ENCODE measurements around the gene RBM47.
A peak's percentile ranks its signal among the peaks of the same experiment; 100 is the strongest.

The RBM47 gene

DNA sequence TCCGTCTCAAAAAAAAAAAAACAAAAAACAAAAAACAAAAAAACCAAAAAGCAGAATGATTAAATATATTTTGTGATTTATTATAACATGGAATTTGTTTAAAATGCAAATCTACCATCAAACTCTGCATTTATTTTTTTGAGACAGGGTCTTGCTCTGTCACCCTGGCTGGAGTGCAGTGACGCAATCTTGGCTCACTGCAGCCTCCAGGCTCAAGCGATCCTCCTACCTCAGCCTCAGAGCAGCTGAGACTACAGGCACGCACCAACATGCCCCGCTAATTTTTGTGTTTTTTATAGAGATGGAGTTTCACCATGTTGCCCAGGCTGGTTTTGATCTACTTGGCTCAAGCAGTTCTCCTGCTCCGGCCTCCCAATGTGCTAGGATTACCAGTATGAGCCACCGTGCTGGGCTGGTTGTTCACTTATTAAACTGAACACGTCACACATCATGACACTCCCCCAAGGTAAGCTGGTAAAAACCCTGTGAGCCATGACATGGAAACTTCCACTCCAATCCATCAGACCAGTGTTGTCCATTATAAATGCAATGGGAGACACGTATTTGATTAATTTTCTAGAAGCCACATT lies 45.7 kb downstream of the RBM47 start:
- Histone ChIP-seq H3K27me3 (ENCODE audit: control insufficient read depth in 1 of 2, insufficient read depth in 1 of 2, low read length in 2 of 2) (no peaks in the 10 kb centered on the region), H3K36me3 (ENCODE audit: control insufficient read depth in 1 of 2, insufficient read depth in 2 of 2, low read depth in 1 of 2, low read length in 2 of 2) (peaks cover 0 to 3% of the 10 kb centered on the region in 2 experiments), H3K23ac (ENCODE audit: low read length in 2 of 2) (no peak overlapping the region), H3K4ac (ENCODE audit: low read depth in 1 of 2, low read length in 2 of 2) (no peak overlapping the region), H3K14ac (ENCODE audit: low read length in 2 of 2) (no peak overlapping the region), H2BK15ac (ENCODE audit: low read depth, poor library complexity, severe bottlenecking) (no peak overlapping the region), H3K4me2 (ENCODE audit: low read length, poor library complexity, severe bottlenecking) (no peak overlapping the region), H3K27ac (ENCODE audit: low read length, poor library complexity, severe bottlenecking) (peak overlapping the region; percentile 72), H2BK120ac (ENCODE audit: low read depth, low read length) (no peak overlapping the region), H2AFZ (ENCODE audit: low read depth, low read length) (no peak overlapping the region), H4K8ac (ENCODE audit: low read length) (no peak overlapping the region), H3K4me1 (ENCODE audit: control insufficient read depth, insufficient read depth, low read depth, low read length) (peaks cover 6% of the 10 kb centered on the region), H3K79me1 (replicated peaks; ENCODE audit: low read length, poor library complexity, severe bottlenecking) (peaks cover 1% of the 10 kb centered on the region), H3K4me3 (ENCODE audit: insufficient read depth in 1 of 2, low read depth in 1 of 2, low read length in 2 of 2) (no peak overlapping the region), H2BK5ac (ENCODE audit: low read depth, low read length, poor library complexity, severe bottlenecking) (no peak overlapping the region), H3K18ac (ENCODE audit: low read depth in 1 of 2, low read length in 2 of 2) (no peak overlapping the region), H3K9me3 (ENCODE audit: control insufficient read depth, low read length) (no peaks in the 10 kb centered on the region), H3K9ac (ENCODE audit: low read length) (no peak overlapping the region), H2AK5ac (ENCODE audit: low read length, severe bottlenecking) (no peak overlapping the region), H2BK12ac (ENCODE audit: low read length in 2 of 2) (no peak overlapping the region), H4K91ac (ENCODE audit: low read length) (no peak overlapping the region)
- 98% methylated on average over 7 of the region's 9 CpGs for WGBS
- DNase-seq, result no peak

DNA sequence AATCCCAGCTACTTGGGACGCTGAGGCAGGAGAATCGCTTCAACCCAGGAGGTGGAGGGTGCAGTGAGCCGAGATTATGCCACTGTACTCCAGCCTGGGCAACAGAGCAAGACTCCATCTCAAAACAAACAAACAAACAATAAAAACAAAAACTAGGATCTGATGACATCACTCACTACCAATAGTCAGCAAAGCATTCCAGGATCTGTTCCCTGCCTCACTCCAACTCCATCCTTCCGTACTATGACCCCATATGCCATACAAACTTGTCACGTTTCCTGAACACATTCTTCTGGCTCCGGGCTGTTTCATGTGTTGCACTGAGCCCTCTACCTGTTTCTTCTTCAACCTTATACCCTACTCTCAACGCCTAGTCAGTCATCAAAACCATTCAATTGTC lies 47.3 kb downstream of the RBM47 start:
- Histone ChIP-seq H2BK15ac (ENCODE audit: low read depth, poor library complexity, severe bottlenecking) (no peak overlapping the region), H2BK5ac (ENCODE audit: low read depth, low read length, poor library complexity, severe bottlenecking) (no peak overlapping the region), H3K9ac (ENCODE audit: low read length) (no peak overlapping the region), H2BK12ac (ENCODE audit: low read length in 2 of 2) (no peak overlapping the region), H2BK120ac (ENCODE audit: low read depth, low read length) (no peak overlapping the region), H3K23ac (ENCODE audit: low read length in 2 of 2) (no peak overlapping the region), H3K4ac (ENCODE audit: low read depth in 1 of 2, low read length in 2 of 2) (no peak overlapping the region), H3K18ac (ENCODE audit: low read depth in 1 of 2, low read length in 2 of 2) (no peak overlapping the region), H3K4me3 (ENCODE audit: insufficient read depth in 1 of 2, low read depth in 1 of 2, low read length in 2 of 2) (no peak overlapping the region), H3K4me2 (ENCODE audit: low read length, poor library complexity, severe bottlenecking) (no peak overlapping the region), H3K9me3 (ENCODE audit: control insufficient read depth, low read length) (no peaks in the 10 kb centered on the region), H4K8ac (ENCODE audit: low read length) (no peak overlapping the region), H3K79me1 (replicated peaks; ENCODE audit: low read length, poor library complexity, severe bottlenecking) (peaks cover 3% of the 10 kb centered on the region), H3K36me3 (ENCODE audit: control insufficient read depth in 1 of 2, insufficient read depth in 2 of 2, low read depth in 1 of 2, low read length in 2 of 2) (peaks cover 0 to 3% of the 10 kb centered on the region in 2 experiments), H2AK5ac (ENCODE audit: low read length, severe bottlenecking) (peak overlapping the region; percentile 39), H3K4me1 (ENCODE audit: control insufficient read depth, insufficient read depth, low read depth, low read length) (peaks cover 7% of the 10 kb centered on the region), H2AFZ (ENCODE audit: low read depth, low read length) (no peak overlapping the region), H3K27me3 (ENCODE audit: control insufficient read depth in 1 of 2, insufficient read depth in 1 of 2, low read length in 2 of 2) (no peaks in the 10 kb centered on the region), H3K27ac (ENCODE audit: low read length, poor library complexity, severe bottlenecking) (no peak overlapping the region), H3K14ac (ENCODE audit: low read length in 2 of 2) (no peak overlapping the region), H4K91ac (ENCODE audit: low read length) (no peak overlapping the region)
- DNase-seq, result no peak
- WGBS, result 97% methylated on average over 7 of the region's 7 CpGs

DNA sequence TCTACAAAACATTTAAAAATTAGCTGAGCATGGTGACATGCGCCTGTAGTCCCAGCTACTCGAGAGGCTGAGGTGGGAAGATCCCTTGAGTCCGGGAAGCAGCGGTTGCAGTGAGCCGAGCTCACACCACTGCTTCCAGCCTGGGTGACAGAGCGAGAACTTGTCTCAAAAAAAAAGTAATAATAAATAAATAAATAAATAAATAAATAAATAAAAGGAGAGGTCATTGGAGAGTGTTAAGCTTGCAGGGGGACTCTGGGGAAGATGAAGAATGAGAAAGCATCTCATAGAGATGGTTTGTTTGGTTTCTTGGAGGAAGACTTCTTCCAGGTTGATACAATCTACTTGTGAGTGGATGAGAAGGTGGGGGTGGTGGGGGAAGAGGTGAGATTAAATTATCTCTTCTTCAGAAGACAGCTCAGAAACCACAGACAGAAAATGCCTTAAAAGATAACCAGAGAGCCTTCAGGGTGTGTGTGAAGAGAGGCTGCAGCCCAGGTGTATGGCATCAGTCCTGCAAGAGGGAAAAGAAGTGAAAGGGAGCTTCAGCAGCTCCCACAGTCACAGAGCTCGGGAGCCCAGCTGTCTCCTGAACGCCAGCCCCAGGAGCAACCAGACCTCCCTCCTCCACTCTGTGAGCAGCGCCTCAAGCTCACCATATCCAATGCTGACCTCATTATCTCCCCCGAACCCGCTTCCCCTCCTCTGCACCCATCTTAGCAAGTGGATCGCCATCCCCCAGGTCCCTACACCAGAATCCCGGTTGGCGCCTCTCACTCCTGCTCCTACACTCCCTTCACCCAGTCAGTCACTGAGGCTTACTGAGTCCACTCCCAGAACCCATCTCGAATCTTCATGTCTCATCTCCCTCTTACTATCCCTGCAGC lies 48.2 kb downstream of the RBM47 start:
- no peak overlapping the region for H3K4ac ChIP-seq (ENCODE audit: low read depth in 1 of 2, low read length in 2 of 2)
- H4K91ac ChIP-seq (ENCODE audit: low read length), result no peak overlapping the region
- H3K18ac ChIP-seq (ENCODE audit: low read depth in 1 of 2, low read length in 2 of 2), result no peak overlapping the region
- H3K27me3 ChIP-seq (ENCODE audit: control insufficient read depth in 1 of 2, insufficient read depth in 1 of 2, low read length in 2 of 2), result no peaks in the 10 kb centered on the region
- DNase-seq, result no peak
- no peak overlapping the region for H4K8ac ChIP-seq (ENCODE audit: low read length)
- no peak overlapping the region for H3K27ac ChIP-seq (ENCODE audit: low read length, poor library complexity, severe bottlenecking)
- no peak overlapping the region for H3K9ac ChIP-seq (ENCODE audit: low read length)
- H2AK5ac ChIP-seq (ENCODE audit: low read length, severe bottlenecking), result peak overlapping the region; percentile 7
- 85% methylated on average over 12 of the region's 15 CpGs for WGBS
- no peak overlapping the region for H3K14ac ChIP-seq (ENCODE audit: low read length in 2 of 2)
- H3K4me1 ChIP-seq (ENCODE audit: control insufficient read depth, insufficient read depth, low read depth, low read length), result peaks cover 10% of the 10 kb centered on the region
- no peak overlapping the region for H3K23ac ChIP-seq (ENCODE audit: low read length in 2 of 2)
- H3K79me1 ChIP-seq (replicated peaks; ENCODE audit: low read length, poor library complexity, severe bottlenecking), result peaks cover 3% of the 10 kb centered on the region
- no peak overlapping the region for H3K4me2 ChIP-seq (ENCODE audit: low read length, poor library complexity, severe bottlenecking)
- H3K4me3 ChIP-seq (ENCODE audit: insufficient read depth in 1 of 2, low read depth in 1 of 2, low read length in 2 of 2), result no peak overlapping the region
- no peaks in the 10 kb centered on the region for H3K9me3 ChIP-seq (ENCODE audit: control insufficient read depth, low read length)
- H2AFZ ChIP-seq (ENCODE audit: low read depth, low read length), result no peak overlapping the region
- H3K36me3 ChIP-seq (ENCODE audit: control insufficient read depth in 1 of 2, insufficient read depth in 2 of 2, low read depth in 1 of 2, low read length in 2 of 2), result peaks cover 0 to 3% of the 10 kb centered on the region in 2 experiments
- no peak overlapping the region for H2BK120ac ChIP-seq (ENCODE audit: low read depth, low read length)
- no peak overlapping the region for H2BK5ac ChIP-seq (ENCODE audit: low read depth, low read length, poor library complexity, severe bottlenecking)
- H2BK15ac ChIP-seq (ENCODE audit: low read depth, poor library complexity, severe bottlenecking), result no peak overlapping the region
- H2BK12ac ChIP-seq (ENCODE audit: low read length in 2 of 2), result no peak overlapping the region

DNA sequence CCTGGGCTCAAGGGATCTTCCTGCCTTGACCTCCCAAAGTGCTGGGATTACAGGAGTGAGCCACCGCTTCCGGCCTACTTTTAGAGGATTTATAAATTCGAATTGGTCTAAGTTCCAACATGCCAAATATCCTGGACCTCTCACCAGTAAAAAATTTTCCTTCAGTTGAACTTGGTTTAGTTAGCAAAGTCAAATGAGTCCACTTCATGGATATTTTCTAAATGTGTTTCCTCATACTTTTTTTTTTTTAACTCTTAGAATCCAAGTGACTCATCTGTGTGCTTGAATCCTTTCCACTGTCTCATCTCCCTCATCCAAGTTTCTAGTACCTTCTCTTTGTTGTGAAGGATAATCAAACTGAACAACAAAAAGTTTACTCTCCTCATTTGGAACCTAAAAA lies 49.7 kb downstream of the RBM47 start:
- DNase-seq, result peak; percentile 64
- H3K9me3 ChIP-seq (ENCODE audit: control insufficient read depth, low read length), result no peaks in the 10 kb centered on the region
- no peak overlapping the region for H2BK120ac ChIP-seq (ENCODE audit: low read depth, low read length)
- no peak overlapping the region for H3K4me3 ChIP-seq (ENCODE audit: insufficient read depth in 1 of 2, low read depth in 1 of 2, low read length in 2 of 2)
- H3K4me1 ChIP-seq (ENCODE audit: control insufficient read depth, insufficient read depth, low read depth, low read length), result peaks cover 14% of the 10 kb centered on the region
- H2BK5ac ChIP-seq (ENCODE audit: low read depth, low read length, poor library complexity, severe bottlenecking), result no peak overlapping the region
- H3K79me1 ChIP-seq (replicated peaks; ENCODE audit: low read length, poor library complexity, severe bottlenecking), result peaks cover 5% of the 10 kb centered on the region
- no peak overlapping the region for H2BK15ac ChIP-seq (ENCODE audit: low read depth, poor library complexity, severe bottlenecking)
- H3K36me3 ChIP-seq (ENCODE audit: control insufficient read depth in 1 of 2, insufficient read depth in 2 of 2, low read depth in 1 of 2, low read length in 2 of 2), result no peaks in the 10 kb centered on the region
- no peak overlapping the region for H2AFZ ChIP-seq (ENCODE audit: low read depth, low read length)
- no peaks in the 10 kb centered on the region for H3K27me3 ChIP-seq (ENCODE audit: control insufficient read depth in 1 of 2, insufficient read depth in 1 of 2, low read length in 2 of 2)
- H3K4ac ChIP-seq (ENCODE audit: low read depth in 1 of 2, low read length in 2 of 2), result no peak overlapping the region
- no peak overlapping the region for H3K23ac ChIP-seq (ENCODE audit: low read length in 2 of 2)
- H2BK12ac ChIP-seq (ENCODE audit: low read length in 2 of 2), result no peak overlapping the region
- H4K8ac ChIP-seq (ENCODE audit: low read length), result no peak overlapping the region
- H3K14ac ChIP-seq (ENCODE audit: low read length in 2 of 2), result no peak overlapping the region
- WGBS, result 87% methylated on average over 3 of the region's 3 CpGs
- H3K9ac ChIP-seq (ENCODE audit: low read length), result peak overlapping the region; percentile 47
- no peak overlapping the region for H3K18ac ChIP-seq (ENCODE audit: low read depth in 1 of 2, low read length in 2 of 2)
- no peak overlapping the region for H2AK5ac ChIP-seq (ENCODE audit: low read length, severe bottlenecking)
- H3K27ac ChIP-seq (ENCODE audit: low read length, poor library complexity, severe bottlenecking), result no peak overlapping the region
- H3K4me2 ChIP-seq (ENCODE audit: low read length, poor library complexity, severe bottlenecking), result no peak overlapping the region
- no peak overlapping the region for H4K91ac ChIP-seq (ENCODE audit: low read length)
